Astrocyte (in vitro differentiated cells and primary cell): ENCODE results near the gene ADGRB2. TPM values are rescaled to one million over a fixed set of nuclear protein-coding genes. Genes with fewer than 3 reads are reported as not detected.

Experiments
- DNase-seq: peaks from one replicate; pipeline ENCODE4 v3.0.0-alpha.2; 2010; ENCODE audit warnings: low read depth
- FAIRE-seq: peaks from 2 replicates; lab custom pipeline; 2011; peaks lifted over from hg19 to GRCh38; lab: Jason Lieb, UNC
- H2AFZ ChIP-seq: 2 replicates; pipeline ENCODE4 v1.6.0; 2012; ENCODE audit warnings: low read depth, low read length, inconsistent platforms
- H3K27ac ChIP-seq: 2 replicates; pipeline ENCODE4 v1.5.1; 2011; ENCODE audit warnings: low read depth, low read length, inconsistent platforms
- H3K27me3 ChIP-seq: 2 replicates; pipeline ENCODE4 v1.6.0; 2011; ENCODE audit warnings: low read length, inconsistent platforms; ENCODE audit not compliant: insufficient read depth
- H3K36me3 ChIP-seq: 2 replicates; pipeline ENCODE4 v1.5.1; 2011; ENCODE audit warnings: low read length, inconsistent platforms; ENCODE audit not compliant: insufficient read depth
- H3K4me1 ChIP-seq: 2 replicates; pipeline ENCODE4 v1.5.1; 2011; ENCODE audit warnings: low read length, inconsistent platforms; ENCODE audit not compliant: insufficient read depth
- H3K4me2 ChIP-seq: 2 replicates; pipeline ENCODE4 v1.6.0; 2012; ENCODE audit warnings: low read length, inconsistent platforms
- H3K4me3 ChIP-seq: 2 replicates; pipeline ENCODE4 v1.5.1; 2011; ENCODE audit warnings: low read depth, mild to moderate bottlenecking, low read length, inconsistent platforms; ENCODE audit not compliant: insufficient read depth
- H3K79me2 ChIP-seq: 2 replicates; pipeline ENCODE4 v1.6.0; 2012; ENCODE audit warnings: mild to moderate bottlenecking, low read length, inconsistent platforms; ENCODE audit not compliant: insufficient read depth
- H3K9ac ChIP-seq: 2 replicates; pipeline ENCODE4 v1.6.0; 2012; ENCODE audit warnings: mild to moderate bottlenecking, low read length, inconsistent platforms
- H3K9me3 ChIP-seq: 2 replicates; pipeline ENCODE4 v1.5.1; 2012; ENCODE audit warnings: low read depth, mild to moderate bottlenecking, low read length, inconsistent platforms; ENCODE audit not compliant: insufficient read depth
- H4K20me1 ChIP-seq: 2 replicates; pipeline ENCODE4 v1.6.0; 2012; ENCODE audit warnings: low read length, inconsistent platforms; ENCODE audit not compliant: insufficient read depth
- H3K27ac Mint-ChIP-seq: one replicate; pipeline ENCODE4 v1.8.0; 2021; ENCODE audit warnings: mild to moderate bottlenecking, mixed read lengths; ENCODE audit not compliant: unreplicated experiment
- H3K27me3 Mint-ChIP-seq: one replicate; pipeline ENCODE4 v1.8.0; 2021; ENCODE audit warnings: low read depth, mixed read lengths; ENCODE audit not compliant: unreplicated experiment
- H3K36me3 Mint-ChIP-seq: one replicate; pipeline ENCODE4 v1.8.0; 2021; ENCODE audit warnings: low read depth, mixed read lengths; ENCODE audit not compliant: unreplicated experiment
- H3K4me1 Mint-ChIP-seq: one replicate; pipeline ENCODE4 v1.8.0; 2021; ENCODE audit warnings: low read depth, mixed read lengths; ENCODE audit not compliant: unreplicated experiment
- H3K4me3 Mint-ChIP-seq: one replicate; pipeline ENCODE4 v1.8.0; 2021; ENCODE audit warnings: mild to moderate bottlenecking, moderate library complexity, mixed read lengths; ENCODE audit not compliant: unreplicated experiment
- H3K9me3 Mint-ChIP-seq: one replicate; pipeline ENCODE4 v1.8.0; 2021; ENCODE audit warnings: mild to moderate bottlenecking, mixed read lengths; ENCODE audit not compliant: unreplicated experiment
- EZH2 ChIP-seq: IDR thresholded peaks from 2 replicates; pipeline ENCODE4 v1.6.1; 2012; ENCODE audit warnings: mild to moderate bottlenecking, low read length, inconsistent platforms; ENCODE audit not compliant: insufficient read depth
- total RNA-seq: library from RNA; stranded (reverse); gene quantifications from 2 replicates; pipeline ENCODE4 v1.2.1, GENCODE V29; 2021
- TF ChIP-seq, protein P1 (sequence below): IDR thresholded peaks from 2 replicates; pipeline ENCODE4 v1.5.1; 2011; ENCODE audit warnings: low read depth, mild to moderate bottlenecking, inconsistent platforms, low read length, moderate library complexity; ENCODE audit not compliant: insufficient read depth

Gene ADGRB2
- total RNA-seq, 1 donor from 2014 or later = 25.8 TPM

DNA sequence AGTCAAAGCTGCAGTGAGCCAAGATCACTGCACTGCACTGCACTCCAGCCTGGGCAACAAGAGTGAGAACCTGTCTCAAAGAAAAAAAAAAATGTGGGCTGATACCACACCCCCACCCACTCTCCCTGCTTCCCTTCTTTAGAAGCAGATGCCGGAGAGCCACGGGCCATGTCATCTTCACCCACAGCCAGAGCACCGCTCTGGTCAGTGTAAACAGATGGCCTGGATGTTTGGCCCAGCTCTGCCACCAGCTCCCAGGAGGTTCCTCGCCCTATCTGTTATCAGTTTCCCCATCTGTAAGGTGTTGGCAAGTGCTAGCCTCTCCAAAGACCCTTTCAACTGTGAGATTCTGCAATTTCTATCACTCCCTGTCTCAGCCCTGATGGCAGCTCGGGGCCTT, 11.9 kb upstream of the ADGRB2 start:
- Mint-ChIP-seq H3K27me3 (peaks cover 68% of the 10 kb centered on the region), H3K36me3 (peaks cover 5% of the 10 kb centered on the region), H3K4me3 (peak overlapping the region; percentile 40), H3K27ac (no peak overlapping the region), H3K9me3 (peaks cover 5% of the 10 kb centered on the region), H3K4me1 (peaks cover 10% of the 10 kb centered on the region)
- Histone ChIP-seq H3K9me3 (no peaks in the 10 kb centered on the region), H4K20me1 (no peaks in the 10 kb centered on the region), H3K79me2 (no peaks in the 10 kb centered on the region), H2AFZ (no peak overlapping the region), H3K4me2 (no peak overlapping the region), H3K27ac (no peak overlapping the region), H3K4me1 (peaks cover 11% of the 10 kb centered on the region), H3K9ac (no peak overlapping the region), H3K4me3 (no peak overlapping the region), H3K27me3 (peaks cover 35% of the 10 kb centered on the region), H3K36me3 (no peaks in the 10 kb centered on the region)
- TF ChIP-seq EZH2 = no peak
- TF ChIP-seq, protein P1, sequence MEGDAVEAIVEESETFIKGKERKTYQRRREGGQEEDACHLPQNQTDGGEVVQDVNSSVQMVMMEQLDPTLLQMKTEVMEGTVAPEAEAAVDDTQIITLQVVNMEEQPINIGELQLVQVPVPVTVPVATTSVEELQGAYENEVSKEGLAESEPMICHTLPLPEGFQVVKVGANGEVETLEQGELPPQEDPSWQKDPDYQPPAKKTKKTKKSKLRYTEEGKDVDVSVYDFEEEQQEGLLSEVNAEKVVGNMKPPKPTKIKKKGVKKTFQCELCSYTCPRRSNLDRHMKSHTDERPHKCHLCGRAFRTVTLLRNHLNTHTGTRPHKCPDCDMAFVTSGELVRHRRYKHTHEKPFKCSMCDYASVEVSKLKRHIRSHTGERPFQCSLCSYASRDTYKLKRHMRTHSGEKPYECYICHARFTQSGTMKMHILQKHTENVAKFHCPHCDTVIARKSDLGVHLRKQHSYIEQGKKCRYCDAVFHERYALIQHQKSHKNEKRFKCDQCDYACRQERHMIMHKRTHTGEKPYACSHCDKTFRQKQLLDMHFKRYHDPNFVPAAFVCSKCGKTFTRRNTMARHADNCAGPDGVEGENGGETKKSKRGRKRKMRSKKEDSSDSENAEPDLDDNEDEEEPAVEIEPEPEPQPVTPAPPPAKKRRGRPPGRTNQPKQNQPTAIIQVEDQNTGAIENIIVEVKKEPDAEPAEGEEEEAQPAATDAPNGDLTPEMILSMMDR = no peak
- no peak for FAIRE-seq
- DNase-seq = no peak

DNA sequence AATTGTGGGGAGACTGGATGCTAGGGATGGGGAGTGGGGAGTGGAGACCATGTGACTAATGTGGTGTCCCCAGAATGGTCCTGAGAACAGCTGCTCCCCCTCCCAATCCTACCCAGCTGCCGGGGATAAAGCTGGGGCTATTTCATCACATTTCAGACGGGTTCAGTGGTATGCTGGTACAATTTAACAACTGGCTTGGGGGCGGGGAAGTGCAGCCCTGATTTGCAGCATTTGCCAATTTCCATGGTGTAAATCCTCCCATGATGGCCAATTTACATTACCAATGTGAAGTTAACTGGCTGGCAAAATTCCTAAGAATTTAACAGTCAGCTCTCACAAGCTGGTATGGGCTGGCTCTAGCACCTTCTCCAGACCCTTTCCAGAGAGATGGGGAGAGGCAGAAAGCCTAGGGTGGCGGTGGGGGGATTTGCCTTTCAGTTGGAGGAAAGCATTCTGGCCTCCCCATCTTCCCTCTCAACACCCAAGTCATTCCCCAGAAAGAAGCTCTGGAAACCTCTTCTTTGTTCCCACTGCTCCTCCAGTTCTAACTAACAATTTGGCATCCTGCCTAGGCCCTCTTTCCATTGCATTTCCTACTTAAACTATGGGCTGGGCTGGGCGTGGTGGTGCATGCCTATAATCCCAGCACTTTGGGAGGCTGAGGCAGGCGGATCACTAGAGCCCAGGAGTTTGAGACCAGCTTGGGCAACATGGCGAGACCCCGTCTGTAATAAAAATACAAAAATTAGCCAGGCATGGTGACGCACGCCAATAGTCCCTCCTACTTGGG, 11.3 kb upstream of the ADGRB2 start:
- Histone ChIP-seq H4K20me1 (no peaks in the 10 kb centered on the region), H3K4me3 (no peak overlapping the region), H3K4me2 (no peak overlapping the region), H2AFZ (no peak overlapping the region), H3K9me3 (no peaks in the 10 kb centered on the region), H3K36me3 (no peaks in the 10 kb centered on the region), H3K4me1 (peaks cover 11% of the 10 kb centered on the region), H3K9ac (no peak overlapping the region), H3K27ac (no peak overlapping the region), H3K79me2 (no peaks in the 10 kb centered on the region), H3K27me3 (peaks cover 37% of the 10 kb centered on the region)
- Mint-ChIP-seq H3K27ac (no peak overlapping the region), H3K9me3 (peaks cover 5% of the 10 kb centered on the region), H3K4me3 (no peak overlapping the region), H3K36me3 (peaks cover 5% of the 10 kb centered on the region), H3K4me1 (peaks cover 6% of the 10 kb centered on the region), H3K27me3 (peaks cover 71% of the 10 kb centered on the region)
- DNase-seq (no peak), FAIRE-seq (no peak)
- TF ChIP-seq EZH2 = no peak
- TF ChIP-seq, protein P1 = no peak

DNA sequence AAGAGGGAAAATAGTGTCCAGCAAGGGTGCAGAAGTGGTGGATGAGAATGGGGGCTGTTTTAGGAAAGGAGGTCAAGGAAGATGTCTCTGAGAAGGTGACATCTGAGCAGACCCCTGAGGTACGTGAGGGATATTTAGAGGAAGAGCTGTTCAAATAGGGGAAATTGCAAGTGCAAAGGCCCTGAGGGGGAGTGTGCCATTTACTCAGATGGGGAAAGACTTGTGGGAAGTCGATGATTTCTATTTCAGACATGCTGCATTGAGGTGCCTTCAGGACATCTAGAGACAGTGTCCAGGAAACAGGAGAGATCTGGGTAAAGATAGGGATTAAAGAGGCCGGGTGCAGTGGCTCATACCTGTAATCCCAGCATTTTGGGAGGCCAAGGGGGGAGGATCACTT, 10.4 kb upstream of the ADGRB2 start:
- H3K27me3 ChIP-seq = peaks cover 37% of the 10 kb centered on the region
- Mint-ChIP-seq H3K36me3 (peaks cover 5% of the 10 kb centered on the region), H3K9me3 (peaks cover 5% of the 10 kb centered on the region), H3K4me3 (no peak overlapping the region), H3K27ac (no peak overlapping the region), H3K27me3 (peaks cover 75% of the 10 kb centered on the region), H3K4me1 (peaks cover 5% of the 10 kb centered on the region)
- DNase-seq (no peak), FAIRE-seq (no peak)
- no peaks in the 10 kb centered on the region for H3K79me2 ChIP-seq
- H3K27ac ChIP-seq = no peak overlapping the region
- H3K4me2 ChIP-seq = no peak overlapping the region
- peaks cover 11% of the 10 kb centered on the region for H3K4me1 ChIP-seq
- H3K9ac ChIP-seq = no peak overlapping the region
- H3K4me3 ChIP-seq = no peak overlapping the region
- no peaks in the 10 kb centered on the region for H3K9me3 ChIP-seq
- TF ChIP-seq, protein P1 = no peak
- no peak for TF ChIP-seq EZH2
- no peaks in the 10 kb centered on the region for H3K36me3 ChIP-seq
- H4K20me1 ChIP-seq = no peaks in the 10 kb centered on the region
- no peak overlapping the region for H2AFZ ChIP-seq
